Activated CD4-positive, alpha-beta T cell treated with anti-CD3 and anti-CD28 coated beads, Interleukin-2, amount 50 U/mL, for 4 hours (primary cell): ENCODE data around the gene NACC2.

Experiments
- DNase-seq, 2 experiments: peaks; one replicate each; pipeline ENCODE4 v3.0.0-alpha.2; 2020

Gene NACC2, protein sequence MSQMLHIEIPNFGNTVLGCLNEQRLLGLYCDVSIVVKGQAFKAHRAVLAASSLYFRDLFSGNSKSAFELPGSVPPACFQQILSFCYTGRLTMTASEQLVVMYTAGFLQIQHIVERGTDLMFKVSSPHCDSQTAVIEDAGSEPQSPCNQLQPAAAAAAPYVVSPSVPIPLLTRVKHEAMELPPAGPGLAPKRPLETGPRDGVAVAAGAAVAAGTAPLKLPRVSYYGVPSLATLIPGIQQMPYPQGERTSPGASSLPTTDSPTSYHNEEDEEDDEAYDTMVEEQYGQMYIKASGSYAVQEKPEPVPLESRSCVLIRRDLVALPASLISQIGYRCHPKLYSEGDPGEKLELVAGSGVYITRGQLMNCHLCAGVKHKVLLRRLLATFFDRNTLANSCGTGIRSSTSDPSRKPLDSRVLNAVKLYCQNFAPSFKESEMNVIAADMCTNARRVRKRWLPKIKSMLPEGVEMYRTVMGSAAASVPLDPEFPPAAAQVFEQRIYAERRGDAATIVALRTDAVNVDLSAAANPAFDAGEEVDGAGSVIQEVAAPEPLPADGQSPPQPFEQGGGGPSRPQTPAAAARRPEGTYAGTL

GRCh38 chr9:136095070-136096058, at the start of gene NACC2:
Gene NACC2, minus strand, starts transcription at chr9:136095289. Its CDS starts 44,768 bp downstream, at chr9:136050521.
- DNase-seq, result no peak

GRCh38 chr9:136144450-136144849, 49.4 kb upstream of the NACC2 start:
- DNase-seq, result no peak

DNA sequence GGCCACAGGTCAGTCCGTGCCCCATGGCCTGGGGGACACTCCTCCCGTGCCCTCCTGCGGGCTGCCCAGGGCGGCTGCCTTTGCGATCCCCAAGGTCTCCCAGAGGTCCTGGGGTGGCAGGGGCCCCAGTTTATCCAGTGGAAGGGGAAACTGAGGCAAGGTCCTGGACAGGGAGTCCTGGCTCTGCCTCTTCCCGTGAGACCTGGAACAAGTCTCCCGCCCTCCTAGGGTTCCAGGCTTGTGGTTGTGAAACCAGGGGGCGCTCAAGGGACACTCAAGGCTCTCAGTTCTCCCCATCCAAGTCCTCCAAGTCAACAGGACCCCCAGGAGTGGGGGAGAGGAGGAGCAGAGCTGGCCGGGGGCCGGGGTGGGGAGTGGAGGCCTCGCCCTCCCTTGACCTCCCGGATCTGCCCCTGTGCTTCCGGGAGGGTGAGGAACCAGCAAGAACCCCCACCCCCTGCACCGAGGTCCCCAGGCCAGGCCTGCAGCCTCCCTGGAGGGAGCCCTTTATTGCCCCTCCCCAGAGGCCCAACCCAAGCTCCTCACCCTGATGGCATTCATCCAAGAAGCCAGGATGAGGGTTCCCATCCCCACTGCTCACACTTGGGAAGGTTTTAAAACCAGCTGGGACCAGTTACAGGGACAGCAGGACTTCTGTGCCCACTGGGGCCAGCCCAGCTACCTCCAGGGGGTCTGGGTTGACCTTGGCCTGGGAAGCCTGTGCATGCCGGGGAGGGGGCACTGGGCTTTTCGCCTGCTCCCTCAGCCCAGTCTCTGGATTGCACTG, 48.3 kb upstream of the NACC2 start:
- DNase-seq, result no peak

- no peak for DNase-seq
These were observed 47.7 kb upstream of the NACC2 start for GRCh38 chr9:136142859-136143214.

- no peak for DNase-seq
These were observed 47.3 kb upstream of the NACC2 start for GRCh38 chr9:136142414-136142796.

DNA sequence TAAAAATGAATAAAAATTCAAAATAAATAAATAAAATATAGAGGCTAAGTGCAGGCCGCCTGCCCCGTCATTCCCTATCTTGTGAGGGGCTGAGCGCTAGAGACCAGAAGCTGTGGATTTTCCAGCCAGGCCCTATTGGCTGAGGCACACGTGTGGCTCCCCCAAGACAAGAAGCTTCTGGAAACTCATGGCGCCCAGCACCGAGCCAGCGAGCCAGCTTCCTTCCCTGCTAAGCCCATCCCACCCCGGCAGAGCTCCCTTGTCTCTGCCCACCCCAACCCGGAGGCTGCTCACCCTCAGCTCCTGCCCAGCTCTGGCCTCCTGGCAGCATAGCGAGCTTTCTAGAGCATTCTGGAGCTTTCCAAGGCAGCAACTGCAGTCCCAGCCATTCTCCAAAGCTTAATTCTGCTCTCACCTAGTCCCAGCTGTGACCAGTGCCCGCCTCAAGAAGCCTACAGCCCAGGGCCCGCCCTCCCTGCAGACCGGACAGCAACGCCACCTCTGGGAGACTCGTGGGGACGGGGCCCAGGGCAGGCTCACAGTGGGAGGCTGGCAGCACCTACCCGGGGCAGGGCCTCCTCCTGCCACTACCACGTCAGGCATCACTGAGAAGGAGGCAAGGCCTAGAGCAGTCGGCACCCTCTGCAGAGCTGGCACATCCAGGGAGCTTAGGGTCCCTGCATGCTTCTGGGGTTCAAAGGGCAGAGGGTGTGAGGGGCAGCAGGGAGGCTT, 46.8 kb upstream of the NACC2 start:
- no peak for DNase-seq

- no peak for DNase-seq
These were observed 45.9 kb upstream of the NACC2 start for GRCh38 chr9:136140966-136141365.

DNA sequence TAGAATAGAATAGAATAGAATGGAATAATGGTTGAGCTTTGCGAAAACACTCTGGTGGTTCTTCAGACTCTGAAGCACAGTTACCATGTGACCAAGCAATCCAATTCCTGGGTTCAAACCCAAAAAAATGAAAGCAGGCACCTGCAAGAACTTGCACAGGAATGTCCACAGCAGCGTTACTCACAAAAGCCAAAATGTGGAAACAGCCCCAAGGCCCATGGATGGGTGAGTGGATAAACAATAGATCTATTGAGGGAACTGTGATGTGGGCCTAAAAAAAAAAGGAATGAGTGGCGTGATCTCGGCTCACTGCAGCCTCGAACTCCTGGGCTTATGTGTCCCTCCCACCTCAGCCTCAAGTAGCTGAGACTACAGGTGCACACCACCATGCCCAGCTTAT, 45.0 kb upstream of the NACC2 start:
- DNase-seq, result no peak

DNA sequence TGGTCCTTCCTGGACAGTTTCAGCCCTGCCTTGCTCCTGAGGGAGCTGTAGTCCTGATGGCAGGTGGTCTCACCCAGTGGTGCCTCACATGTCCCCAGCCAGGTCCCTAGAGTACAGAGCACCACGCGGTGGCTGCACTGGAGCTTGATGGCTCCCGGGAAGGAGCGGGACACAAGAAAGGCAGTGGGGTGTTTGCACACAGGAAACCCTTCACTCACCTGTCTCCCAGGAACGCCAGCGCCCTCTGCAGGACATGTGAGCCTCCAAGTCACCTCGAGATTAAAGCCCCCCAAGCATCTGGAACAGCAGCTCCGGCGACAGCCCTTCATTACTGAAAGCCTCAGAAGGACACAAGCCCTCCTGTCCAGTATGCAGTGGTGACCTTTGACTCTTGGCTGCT, 43.5 kb upstream of the NACC2 start:
- peak in 1 of 2 experiments; percentile 23 for DNase-seq

GRCh38 chr9:136137321-136138265, 42.5 kb upstream of the NACC2 start:
- no peak for DNase-seq

DNA sequence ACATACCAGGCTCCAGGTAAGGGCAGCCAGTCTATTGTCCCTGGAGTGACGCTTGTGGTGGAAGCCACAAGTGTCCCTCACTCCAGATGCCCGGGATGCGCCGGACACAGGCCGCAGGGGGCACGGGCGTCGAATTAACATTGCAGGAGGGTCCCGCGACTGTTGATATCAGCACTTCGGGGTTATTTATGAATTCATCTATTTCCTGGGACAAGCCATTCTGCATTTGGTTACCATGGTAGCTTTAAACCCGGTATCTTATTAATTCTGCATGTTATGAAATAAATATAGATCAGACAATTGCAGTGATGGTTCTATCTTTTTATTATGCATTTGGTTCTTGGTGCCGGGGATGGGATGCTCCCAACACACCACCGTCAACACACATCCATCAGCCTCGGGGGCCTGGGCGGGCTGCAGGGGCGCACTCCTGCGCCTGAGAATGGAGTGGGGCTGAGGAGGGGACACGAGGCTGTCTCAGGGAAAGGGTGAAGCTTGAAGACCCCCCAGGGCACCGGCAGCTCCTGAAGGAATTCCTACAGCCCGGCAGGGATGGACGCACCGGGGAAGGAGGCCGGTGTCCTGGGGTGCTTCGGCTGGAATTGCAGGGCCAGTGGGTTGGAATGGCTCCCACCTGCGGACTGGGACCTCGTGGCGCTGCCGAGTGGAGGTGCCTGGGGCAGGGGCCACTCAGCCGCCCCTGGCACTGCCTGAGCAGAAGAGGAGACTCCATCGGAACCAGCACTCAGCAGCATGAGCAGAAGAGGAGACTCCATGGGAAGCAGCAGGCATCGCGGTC, 41.2 kb upstream of the NACC2 start:
- no peak for DNase-seq

GRCh38 chr9:136135326-136136126, 40.4 kb upstream of the NACC2 start:
- DNase-seq, result no peak

DNA sequence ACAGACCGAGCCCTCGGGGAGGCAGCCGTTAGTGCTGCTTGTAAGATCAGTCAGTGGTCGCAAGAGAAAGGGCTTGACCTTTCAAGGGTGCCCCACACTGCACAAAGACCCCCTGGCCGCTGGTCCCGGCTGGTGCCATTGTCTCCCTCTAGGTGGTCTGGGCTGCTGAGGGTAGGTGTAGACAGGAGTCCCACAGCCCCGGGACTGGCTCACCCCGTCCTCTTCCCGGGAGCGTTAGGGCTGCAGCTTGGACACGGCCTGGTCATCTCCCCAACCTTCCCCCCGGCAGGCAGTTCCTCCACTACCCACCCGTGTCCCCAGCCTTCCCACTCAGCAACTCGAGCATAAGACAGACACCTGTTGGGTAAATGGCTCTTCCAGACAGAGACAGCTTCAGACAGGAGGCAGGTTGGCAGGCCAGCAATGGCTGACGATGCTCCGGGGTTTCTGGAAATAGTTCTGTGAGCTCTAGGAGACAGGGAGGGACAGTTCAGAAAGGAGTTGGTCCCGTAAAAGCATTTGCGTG, 38.9 kb upstream of the NACC2 start:
- no peak for DNase-seq

- no peak for DNase-seq
These were observed 38.3 kb upstream of the NACC2 start for GRCh38 chr9:136133191-136133958.

GRCh38 chr9:136132512-136133050, 37.5 kb upstream of the NACC2 start:
- no peak for DNase-seq

- DNase-seq, result no peak
These were observed 36.8 kb upstream of the NACC2 start for GRCh38 chr9:136131629-136132511.

GRCh38 chr9:136129176-136129575, 34.1 kb upstream of the NACC2 start:
- no peak for DNase-seq
